PC-9 (cell line): Measurements from ENCODE around the gene MAPKAP1.

Source experiments
- EZH2 ChIP-seq: fragments of 200-600 bp; sonication (generic); IDR thresholded peaks from 2 replicates; pipeline ENCODE4 v1.8.0; 2017; ENCODE audit warnings: antibody characterized with exemption, low read depth
- TF ChIP-seq, protein P1 (sequence below): fragments of 200-600 bp; sonication (generic); conservative IDR thresholded peaks from 2 replicates; pipeline ENCODE4 v1.6.1; 2017; ENCODE audit warnings: mixed run types, antibody characterized with exemption, mild to moderate bottlenecking, moderate library complexity

DNA sequence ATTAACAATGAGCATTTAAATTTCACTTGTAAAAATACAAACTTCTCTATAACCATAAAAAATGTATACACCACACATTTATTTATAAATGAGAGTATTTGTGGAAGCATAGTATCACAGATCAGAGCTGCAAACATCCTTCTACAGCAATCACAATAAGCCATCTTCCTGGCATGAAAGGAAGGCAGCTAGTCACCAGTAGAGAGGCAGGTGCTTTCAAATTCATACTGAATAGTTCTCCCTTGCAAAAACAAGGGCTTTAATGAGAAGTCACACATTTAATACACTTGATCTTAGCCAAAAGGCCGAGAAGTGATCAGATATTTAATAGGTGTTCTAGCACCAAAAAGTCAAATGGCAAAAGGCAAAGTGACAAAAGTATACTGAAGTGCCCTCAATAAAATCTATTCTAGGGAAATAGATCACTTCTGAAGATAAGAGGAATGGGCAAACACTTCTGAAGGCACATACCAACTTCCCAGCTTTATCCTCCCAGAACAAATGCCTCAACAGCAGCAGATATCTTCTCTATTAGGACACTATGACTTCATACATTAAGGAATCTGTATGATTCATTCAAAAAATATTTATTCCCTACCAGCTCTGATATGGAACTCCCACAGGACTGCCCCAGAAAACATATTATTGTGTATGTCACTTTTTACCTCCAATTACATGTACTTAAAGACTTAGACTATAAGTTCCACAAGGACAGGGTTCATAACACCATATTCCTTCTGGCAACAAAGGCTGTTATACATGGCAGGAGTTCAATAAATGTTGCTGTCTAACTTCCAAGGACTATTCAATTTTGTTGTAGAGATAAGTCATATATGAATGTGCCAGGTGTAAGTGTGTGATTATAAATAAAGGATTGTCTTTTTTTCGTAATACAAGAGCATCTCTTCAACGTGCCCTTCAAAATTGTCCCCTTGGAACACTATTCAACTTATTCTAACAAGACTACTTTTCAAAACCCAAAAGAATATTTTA is 31.7 kb downstream of the MAPKAP1 start:
- TF ChIP-seq, protein P1, sequence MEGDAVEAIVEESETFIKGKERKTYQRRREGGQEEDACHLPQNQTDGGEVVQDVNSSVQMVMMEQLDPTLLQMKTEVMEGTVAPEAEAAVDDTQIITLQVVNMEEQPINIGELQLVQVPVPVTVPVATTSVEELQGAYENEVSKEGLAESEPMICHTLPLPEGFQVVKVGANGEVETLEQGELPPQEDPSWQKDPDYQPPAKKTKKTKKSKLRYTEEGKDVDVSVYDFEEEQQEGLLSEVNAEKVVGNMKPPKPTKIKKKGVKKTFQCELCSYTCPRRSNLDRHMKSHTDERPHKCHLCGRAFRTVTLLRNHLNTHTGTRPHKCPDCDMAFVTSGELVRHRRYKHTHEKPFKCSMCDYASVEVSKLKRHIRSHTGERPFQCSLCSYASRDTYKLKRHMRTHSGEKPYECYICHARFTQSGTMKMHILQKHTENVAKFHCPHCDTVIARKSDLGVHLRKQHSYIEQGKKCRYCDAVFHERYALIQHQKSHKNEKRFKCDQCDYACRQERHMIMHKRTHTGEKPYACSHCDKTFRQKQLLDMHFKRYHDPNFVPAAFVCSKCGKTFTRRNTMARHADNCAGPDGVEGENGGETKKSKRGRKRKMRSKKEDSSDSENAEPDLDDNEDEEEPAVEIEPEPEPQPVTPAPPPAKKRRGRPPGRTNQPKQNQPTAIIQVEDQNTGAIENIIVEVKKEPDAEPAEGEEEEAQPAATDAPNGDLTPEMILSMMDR = no peak
- no peak for TF ChIP-seq EZH2
